Karpas-422 (cell line): ENCODE results near the gene ZGPAT. TPM values are rescaled to one million over a fixed set of nuclear protein-coding genes. Genes with fewer than 3 reads are reported as not detected.

ENCODE experiments used
- DNase-seq: peaks from one replicate; pipeline ENCODE4 v3.0.0-alpha.2; 2015
- H2AFZ ChIP-seq: fragments of 200-600 bp; sonication (generic); 2 replicates; pipeline ENCODE4 v1.6.1; 2014; ENCODE audit warnings: antibody characterized with exemption, low read length, mixed read lengths
- H3K27ac ChIP-seq: fragments of 200-600 bp; sonication (generic); 2 replicates; pipeline ENCODE4 v1.5.1; 2014; ENCODE audit warnings: mild to moderate bottlenecking, low read length, moderate library complexity
- H3K27me3 ChIP-seq: fragments of 200-600 bp; sonication (generic); 2 replicates; pipeline ENCODE4 v1.6.1; 2014; ENCODE audit warnings: low read length, mixed read lengths
- H3K36me3 ChIP-seq: fragments of 200-600 bp; sonication (generic); 2 replicates; pipeline ENCODE4 v1.6.1; 2014; ENCODE audit warnings: low read length, mixed read lengths; ENCODE audit not compliant: insufficient read depth
- H3K4me1 ChIP-seq: fragments of 200-600 bp; sonication (generic); 2 replicates; pipeline ENCODE4 v1.6.1; 2014; ENCODE audit warnings: mild to moderate bottlenecking, low read length, mixed read lengths
- H3K4me2 ChIP-seq: fragments of 200-600 bp; sonication (generic); 2 replicates; pipeline ENCODE4 v1.6.1; 2014; ENCODE audit warnings: low read length, low read depth, mild to moderate bottlenecking; ENCODE audit not compliant: poor library complexity, severe bottlenecking
- H3K4me3 ChIP-seq: fragments of 200-600 bp; sonication (generic); 2 replicates; pipeline ENCODE4 v1.5.1; 2014; ENCODE audit warnings: mild to moderate bottlenecking, antibody characterized with exemption, low read length, mixed read lengths
- H3K79me2 ChIP-seq: fragments of 200-600 bp; sonication (generic); 2 replicates; pipeline ENCODE4 v1.6.1; 2014; ENCODE audit warnings: mild to moderate bottlenecking, low read length, mixed read lengths
- H3K9ac ChIP-seq: fragments of 200-600 bp; sonication (generic); 2 replicates; pipeline ENCODE4 v1.6.0; 2014; ENCODE audit warnings: low read length
- H3K9me2 ChIP-seq: fragments of 200-600 bp; sonication (generic), shearing (Covaris generic); replicated peaks from 2 replicates; pipeline ENCODE4 v1.6.0; 2014; ENCODE audit warnings: mild to moderate bottlenecking, low read length, moderate library complexity; ENCODE audit not compliant: insufficient read depth
- H3K9me3 ChIP-seq: fragments of 300-700, 200-600 bp; sonication (generic); 2 replicates; pipeline ENCODE4 v1.6.1; 2014; ENCODE audit warnings: low read length, mixed read lengths
- H4K20me1 ChIP-seq: fragments of 200-600 bp; sonication (generic); 2 replicates; pipeline ENCODE4 v1.6.1; 2014; ENCODE audit warnings: mild to moderate bottlenecking, antibody characterized with exemption, low read length, low read depth; ENCODE audit not compliant: insufficient read depth
- total RNA-seq: library from RNA; depleted of rRNA; stranded (reverse); fragments of >200 nt; shearing (Covaris generic); gene quantifications from 2 replicates; pipeline ENCODE4 v1.2.3, GENCODE V29; 2014; ENCODE audit warnings: low replicate concordance

The ZGPAT gene
- total RNA-seq, 1 experiment from 2014 or later = 12.2 TPM

DNA sequence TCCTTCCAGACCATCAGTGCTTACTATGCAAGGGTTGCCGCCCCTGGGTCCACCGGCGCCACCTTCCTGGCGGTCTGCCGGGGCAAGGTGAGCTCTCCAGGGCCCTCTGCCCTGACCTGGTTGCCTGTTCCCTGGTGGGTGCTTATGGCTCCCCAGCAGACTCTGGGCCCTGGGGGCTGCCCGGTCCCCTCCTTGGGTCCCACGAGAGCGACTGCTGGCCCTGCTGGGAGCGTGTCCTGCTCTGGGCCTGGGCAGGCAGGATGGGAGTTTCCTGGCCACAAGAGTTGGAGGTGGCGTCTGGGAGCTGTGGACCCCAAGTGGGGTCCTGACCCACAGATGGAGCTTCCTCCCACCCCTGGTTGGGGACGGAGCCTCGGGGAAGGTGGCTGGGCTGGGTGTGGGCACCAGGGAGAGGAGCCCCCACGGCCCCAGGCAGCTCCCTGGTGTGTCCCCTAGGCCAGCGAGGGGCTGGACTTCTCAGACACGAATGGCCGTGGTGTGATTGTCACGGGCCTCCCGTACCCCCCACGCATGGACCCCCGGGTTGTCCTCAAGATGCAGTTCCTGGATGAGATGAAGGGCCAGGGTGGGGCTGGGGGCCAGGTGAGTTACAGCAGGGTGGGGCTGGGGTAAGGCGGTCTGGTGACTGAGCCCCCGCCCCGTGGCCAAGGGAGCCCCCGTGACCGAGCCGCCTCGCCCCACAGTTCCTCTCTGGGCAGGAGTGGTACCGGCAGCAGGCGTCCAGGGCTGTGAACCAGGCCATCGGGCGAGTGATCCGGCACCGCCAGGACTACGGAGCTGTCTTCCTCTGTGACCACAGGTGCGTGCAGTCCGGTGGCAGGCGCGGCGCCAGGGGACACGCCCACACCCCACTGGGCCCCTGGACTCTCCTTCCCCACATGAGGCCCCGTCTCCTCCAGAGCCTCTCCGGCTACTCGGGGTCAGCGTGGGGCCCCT, 18.5 kb upstream of the ZGPAT start:
- H3K79me2 ChIP-seq = no peaks in the 10 kb centered on the region
- no peak overlapping the region for H3K27ac ChIP-seq
- H4K20me1 ChIP-seq = no peaks in the 10 kb centered on the region
- no peak overlapping the region for H2AFZ ChIP-seq
- no peak overlapping the region for H3K9ac ChIP-seq
- H3K27me3 ChIP-seq = no peaks in the 10 kb centered on the region
- DNase-seq = no peak
- H3K4me2 ChIP-seq = no peak overlapping the region
- no peak overlapping the region for H3K4me3 ChIP-seq
- H3K9me3 ChIP-seq = no peaks in the 10 kb centered on the region
- H3K36me3 ChIP-seq = peaks cover 4% of the 10 kb centered on the region; the same call in 1 of the 2 replicates
- no peaks in the 10 kb centered on the region for H3K4me1 ChIP-seq
- no peaks in the 10 kb centered on the region for H3K9me2 ChIP-seq

- Histone ChIP-seq H3K4me1 (no peaks in the 10 kb centered on the region), H3K27ac (no peak overlapping the region), H3K27me3 (no peaks in the 10 kb centered on the region), H2AFZ (no peak overlapping the region), H3K36me3 (peaks cover 11% of the 10 kb centered on the region; the same call in 1 of the 2 replicates), H3K4me3 (no peak overlapping the region), H3K9me2 (no peaks in the 10 kb centered on the region), H3K9ac (no peak overlapping the region), H3K79me2 (no peaks in the 10 kb centered on the region), H4K20me1 (no peaks in the 10 kb centered on the region), H3K4me2 (no peak overlapping the region), H3K9me3 (no peaks in the 10 kb centered on the region)
- DNase-seq = no peak
These were observed 17.6 kb upstream of the ZGPAT start for GRCh38 chr20:63690003-63690897.

DNA sequence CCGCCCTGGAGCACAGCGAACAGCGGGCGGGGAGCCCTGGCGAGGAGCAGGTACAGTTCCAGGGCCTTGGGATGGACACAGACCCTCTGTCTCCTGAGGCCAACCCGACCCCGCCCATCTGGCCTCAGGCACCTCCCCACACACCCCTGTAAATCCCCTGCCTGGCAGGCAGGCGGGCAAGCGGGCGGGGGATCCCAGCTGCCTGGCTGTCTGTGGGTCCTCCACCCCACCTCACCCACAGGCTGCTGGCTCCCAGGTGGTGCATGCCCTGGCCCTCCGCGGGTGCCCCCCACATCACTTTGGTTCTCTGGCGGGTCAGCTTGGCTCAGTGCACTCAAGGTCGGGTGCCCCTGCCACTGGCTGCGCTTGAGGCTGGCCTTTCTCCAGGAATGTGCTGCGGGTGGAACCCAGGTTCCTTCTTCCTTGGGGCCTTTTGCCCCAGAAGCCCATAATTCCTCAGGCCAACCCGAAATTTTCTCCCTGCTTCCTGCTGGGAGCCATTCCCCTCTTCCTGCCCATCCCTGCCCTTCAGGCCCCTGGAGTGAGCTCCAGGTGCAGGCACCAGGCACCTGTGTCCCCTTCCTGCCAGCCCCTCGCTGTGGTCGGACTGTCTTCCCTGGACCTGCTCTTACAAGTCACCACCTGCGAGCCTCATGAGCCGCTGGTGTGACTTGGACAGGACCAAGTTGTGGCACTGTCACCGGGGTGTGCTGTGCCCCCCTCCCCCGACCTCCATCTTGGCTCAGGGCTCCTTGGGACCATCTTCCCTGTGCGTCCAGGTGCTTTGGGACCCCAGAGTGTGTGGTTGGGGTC, 16.7 kb upstream of the ZGPAT start:
- H4K20me1 ChIP-seq = no peaks in the 10 kb centered on the region
- no peak overlapping the region for H3K4me3 ChIP-seq
- H3K9ac ChIP-seq = no peak overlapping the region
- H3K27ac ChIP-seq = no peak overlapping the region
- no peak overlapping the region for H2AFZ ChIP-seq
- no peaks in the 10 kb centered on the region for H3K27me3 ChIP-seq
- no peak overlapping the region for H3K4me2 ChIP-seq
- no peaks in the 10 kb centered on the region for H3K9me3 ChIP-seq
- no peaks in the 10 kb centered on the region for H3K79me2 ChIP-seq
- no peaks in the 10 kb centered on the region for H3K4me1 ChIP-seq
- peaks cover 12% of the 10 kb centered on the region; the same call in 1 of the 2 replicates for H3K36me3 ChIP-seq
- DNase-seq = no peak
- no peaks in the 10 kb centered on the region for H3K9me2 ChIP-seq

DNA sequence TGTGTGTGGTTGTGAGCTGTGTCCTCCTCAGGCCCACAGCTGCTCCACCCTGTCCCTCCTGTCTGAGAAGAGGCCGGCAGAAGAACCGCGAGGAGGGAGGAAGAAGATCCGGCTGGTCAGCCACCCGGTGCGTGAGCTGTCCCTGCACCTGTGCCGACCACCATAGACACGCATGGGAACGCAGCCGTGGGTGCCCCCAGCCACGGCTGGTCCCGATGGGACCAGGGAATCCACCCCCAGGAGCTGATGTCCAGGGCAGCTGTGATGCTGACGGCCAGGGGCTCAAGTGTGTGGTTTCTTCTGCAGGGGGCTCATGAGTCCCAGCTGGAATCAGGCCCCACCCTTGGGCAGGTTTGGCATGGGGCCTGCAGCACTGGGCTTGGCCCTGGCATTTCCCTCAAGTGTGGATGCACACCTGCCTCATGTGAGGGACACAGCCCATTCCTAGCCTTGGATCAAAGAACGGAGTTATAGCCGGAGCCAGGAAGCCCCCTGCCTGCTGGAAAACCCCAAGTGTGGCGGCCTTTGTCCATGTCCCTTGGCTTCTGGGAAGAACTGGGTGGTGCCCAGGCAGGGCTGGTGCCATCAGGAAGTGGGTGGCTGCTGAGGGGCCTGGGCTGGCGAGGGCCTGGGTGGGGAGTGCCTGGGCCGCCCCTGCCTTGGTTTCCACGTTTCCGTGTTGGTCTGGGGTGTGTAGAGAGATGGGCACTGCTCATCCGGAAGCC, 16.0 kb upstream of the ZGPAT start:
- no peaks in the 10 kb centered on the region for H3K9me3 ChIP-seq
- no peaks in the 10 kb centered on the region for H3K9me2 ChIP-seq
- no peak overlapping the region for H3K27ac ChIP-seq
- H3K4me3 ChIP-seq = no peak overlapping the region
- peaks cover 12% of the 10 kb centered on the region; the same call in 1 of the 2 replicates for H3K36me3 ChIP-seq
- DNase-seq = no peak
- H3K4me2 ChIP-seq = no peak overlapping the region
- no peaks in the 10 kb centered on the region for H3K27me3 ChIP-seq
- no peaks in the 10 kb centered on the region for H4K20me1 ChIP-seq
- no peaks in the 10 kb centered on the region for H3K4me1 ChIP-seq
- H3K9ac ChIP-seq = no peak overlapping the region
- H3K79me2 ChIP-seq = no peaks in the 10 kb centered on the region
- no peak overlapping the region for H2AFZ ChIP-seq

DNA sequence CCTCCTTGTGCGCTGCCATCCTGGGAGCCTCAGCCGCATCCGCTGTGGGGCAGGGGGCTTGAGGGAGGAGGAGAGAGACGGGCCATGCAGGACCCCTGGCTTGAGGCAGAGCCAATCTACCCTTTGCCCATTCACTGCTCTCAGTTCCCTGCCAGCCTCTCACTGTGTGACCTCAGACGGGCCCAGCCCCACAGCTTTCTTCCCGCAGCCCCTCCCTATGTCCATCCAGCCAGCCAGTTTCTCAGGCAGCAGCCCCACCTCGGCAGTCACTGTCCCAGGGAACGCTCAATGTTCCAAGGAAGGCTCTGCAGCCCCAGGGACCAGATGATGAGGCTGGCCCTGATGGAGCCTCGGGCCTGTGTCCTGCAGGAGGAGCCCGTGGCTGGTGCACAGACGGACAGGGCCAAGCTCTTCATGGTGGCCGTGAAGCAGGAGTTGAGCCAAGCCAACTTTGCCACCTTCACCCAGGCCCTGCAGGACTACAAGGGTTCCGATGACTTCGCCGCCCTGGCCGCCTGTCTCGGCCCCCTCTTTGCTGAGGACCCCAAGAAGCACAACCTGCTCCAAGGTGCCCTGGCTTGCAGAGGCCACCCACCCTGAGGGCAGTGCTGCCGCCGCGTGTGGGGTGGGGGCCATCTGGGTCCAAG, 15.3 kb upstream of the ZGPAT start:
- Histone ChIP-seq H3K9me2 (no peaks in the 10 kb centered on the region), H3K27ac (no peak overlapping the region), H3K4me3 (no peak overlapping the region), H3K79me2 (no peaks in the 10 kb centered on the region), H3K9ac (no peak overlapping the region), H3K27me3 (no peaks in the 10 kb centered on the region), H3K4me2 (no peak overlapping the region), H2AFZ (no peak overlapping the region), H3K36me3 (peaks cover 12% of the 10 kb centered on the region; the same call in 1 of the 2 replicates), H4K20me1 (no peaks in the 10 kb centered on the region), H3K9me3 (no peaks in the 10 kb centered on the region), H3K4me1 (no peaks in the 10 kb centered on the region)
- no peak for DNase-seq

DNA sequence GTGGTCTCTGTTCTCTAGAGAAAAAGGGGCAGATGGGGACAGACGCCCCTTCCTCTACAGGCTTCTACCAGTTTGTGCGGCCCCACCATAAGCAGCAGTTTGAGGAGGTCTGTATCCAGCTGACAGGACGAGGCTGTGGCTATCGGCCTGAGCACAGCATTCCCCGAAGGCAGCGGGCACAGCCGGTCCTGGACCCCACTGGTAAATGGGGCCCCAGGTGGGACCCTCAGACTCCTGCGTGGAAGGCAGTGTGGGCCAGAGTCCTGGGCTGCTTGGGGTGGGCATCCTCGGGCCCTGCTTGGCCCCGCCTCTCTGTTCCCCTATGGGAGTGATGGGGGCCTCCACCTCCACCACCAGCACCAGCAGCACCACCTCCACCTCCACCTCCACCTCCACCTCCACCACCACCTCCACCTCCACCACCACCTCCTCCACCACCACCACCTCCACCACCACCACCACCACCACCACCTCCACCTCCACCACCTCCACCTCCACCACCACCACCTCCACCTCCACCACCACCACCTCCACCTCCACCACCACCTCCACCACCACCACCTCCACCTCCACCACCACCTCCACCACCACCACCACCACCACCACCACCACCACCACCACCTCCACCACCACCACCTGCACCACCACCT, 14.6 kb upstream of the ZGPAT start:
- Histone ChIP-seq H3K4me1 (no peaks in the 10 kb centered on the region), H3K4me2 (no peak overlapping the region), H2AFZ (no peak overlapping the region), H3K79me2 (no peaks in the 10 kb centered on the region), H3K27ac (no peak overlapping the region), H3K4me3 (no peak overlapping the region), H3K27me3 (no peaks in the 10 kb centered on the region), H3K36me3 (peaks cover 12% of the 10 kb centered on the region; the same call in 1 of the 2 replicates), H3K9me2 (no peaks in the 10 kb centered on the region), H3K9ac (no peak overlapping the region), H4K20me1 (no peaks in the 10 kb centered on the region), H3K9me3 (no peaks in the 10 kb centered on the region)
- DNase-seq = no peak
